ENCODE measurements around the gene FBXO31. TPM values are rescaled to one million over a fixed set of nuclear protein-coding genes. Genes with fewer than 3 reads are reported as not detected.

Gene FBXO31
- total and polyA plus RNA-seq, 2 of the 13 experiments (the other 11 are each of a cell fraction or from before 2014, with no cell fraction given), result 92.4 to 101 TPM

DNA sequence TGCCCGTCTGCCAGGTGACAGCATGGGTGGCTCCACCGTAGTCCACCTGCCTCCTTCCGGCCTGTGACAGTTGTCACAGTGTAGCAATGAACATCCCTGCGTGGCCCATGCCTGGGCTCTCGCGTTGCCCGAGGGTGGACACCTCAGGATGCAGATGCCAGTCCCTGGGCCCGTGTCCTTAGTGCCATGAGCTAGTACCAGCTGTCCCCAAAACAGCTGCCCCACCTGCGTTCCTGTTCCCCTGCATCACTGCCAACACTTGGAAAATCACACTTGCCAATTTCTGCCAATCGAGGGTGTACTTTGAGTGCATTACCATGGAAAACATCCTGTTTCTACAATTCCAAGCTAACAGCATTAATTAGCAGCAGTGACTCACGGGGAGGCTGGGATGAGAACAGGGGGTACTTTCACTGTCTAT is 57.4 kb downstream of the FBXO31 start:
- TF ChIP-seq NR2F2 (IDR thresholded peaks at IDR 0.05; ENCODE audit: borderline replicate concordance, low read depth), result no peak
- peak; percentile 30 for TF ChIP-seq RBM22 (optimal IDR thresholded peaks at IDR 0.05; ENCODE audit: low read length)
- 0 out of 2 replicates have a peak, but pooled peaks have one; percentile 36 for TF ChIP-seq AKAP8 (CRISPR knock-in tag; IDR thresholded peaks at IDR 0.05)
- peak; percentile 23 for TF ChIP-seq POLR2AphosphoS5 (IDR thresholded peaks at IDR 0.05; ENCODE audit: low read depth, low read length)
- no peak for TF ChIP-seq FOXM1 (CRISPR knock-in tag; IDR thresholded peaks at IDR 0.05)
- no peak for TF ChIP-seq ZNF790 (CRISPR knock-in tag; IDR thresholded peaks at IDR 0.05; ENCODE audit: borderline replicate concordance)
- no peak for TF ChIP-seq SIN3B (IDR thresholded peaks at IDR 0.05; ENCODE audit: low read length)
- peak; percentile 73; the same call in 1 of the 2 replicates for TF ChIP-seq ZC3H13 (CRISPR knock-in tag; IDR thresholded peaks at IDR 0.05)
- no peak for TF ChIP-seq ZNF3 (CRISPR knock-in tag; IDR thresholded peaks at IDR 0.05)
- Histone ChIP-seq H3K36me3 (replicated peaks in 1 of 2; ENCODE audit: control insufficient read depth in 1 of 2, insufficient read depth in 2 of 2, low read length in 2 of 2) (peaks cover 43 to 66% of the 10 kb centered on the region in 2 experiments), H3K27me3 (ENCODE audit: control insufficient read depth in 1 of 2, insufficient read depth in 2 of 2, low read length in 2 of 2) (no peaks in the 10 kb centered on the region), H4K20me1 (ENCODE audit: insufficient read depth, low read length) (peaks cover 72% of the 10 kb centered on the region), H2AFZ (ENCODE audit: low read length) (no peak overlapping the region), H3K9me3 (ENCODE audit: low read length) (no peaks in the 10 kb centered on the region), H3K4me1 (ENCODE audit: insufficient read depth, low read length) (no peaks in the 10 kb centered on the region), H3K4me3 (replicated peaks in 1 of 3; ENCODE audit: insufficient read depth in 1 of 3, low read depth in 2 of 3, low read length in 3 of 3) (no peak overlapping the region), H3K9ac (ENCODE audit: insufficient read depth, low read depth, low read length) (no peak overlapping the region), H3K79me2 (ENCODE audit: insufficient read depth, low read length) (peaks cover 11% of the 10 kb centered on the region), H3K27ac (ENCODE audit: extremely low read length, insufficient read depth, low read length) (no peak overlapping the region), H3K4me2 (ENCODE audit: low read depth, low read length) (no peak overlapping the region)
- ATAC-seq (no peak), FAIRE-seq (no peak), DNase-seq (ENCODE audit: low spot score) (no peak)
- WGBS (ENCODE audit: low lambda C conversion rate), result 93% methylated on average over 10 of the region's 11 CpGs
- in situ Hi-C loops (cut with HindIII; ENCODE audit: extremely low pct_ligation_motif_present, low pct_unique_long_range_greater_than_20kb) (no loop called here), intact Hi-C loops (cut with micrococcal nuclease; ENCODE audit: unreplicated experiment) (no loop called here)
- CTCF ChIA-PET (ENCODE audit: low intra/inter-chr PET ratio, low total read pairs), result no interaction called here
- POLR2A ChIA-PET, result interaction anchor here (1.0 to 2.5 kb wide), 2 partner anchors 9 to 58 kb away, joined by 5 to 13 read pairs; partner anchors contain the start of genes C16orf95 and FBXO31
- no TSS peak for BruUV-seq (replicated peaks)

DNA sequence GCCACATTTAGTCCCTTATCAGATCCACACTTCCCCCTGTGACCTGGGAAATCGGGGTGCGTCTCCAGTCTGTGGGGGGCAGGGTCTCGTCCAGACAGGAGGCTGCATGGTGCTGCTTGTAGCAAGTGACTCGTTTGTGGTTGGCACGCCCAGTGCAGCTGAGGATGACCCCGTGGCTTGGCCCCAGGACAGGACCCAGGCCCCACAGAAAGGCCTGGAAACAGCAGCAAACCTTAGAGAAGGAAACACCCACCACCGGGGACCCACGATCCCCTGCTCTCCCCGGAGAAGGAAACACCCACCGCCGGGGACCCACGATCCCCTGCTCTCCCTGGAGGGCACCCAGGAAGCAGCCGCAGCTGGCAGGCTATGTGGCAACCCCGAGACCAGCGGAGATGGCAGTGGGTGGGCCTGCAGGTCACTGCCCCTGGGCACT is 58.1 kb downstream of the FBXO31 start:
- Histone ChIP-seq H3K4me1 (ENCODE audit: insufficient read depth, low read length) (no peaks in the 10 kb centered on the region), H3K27ac (ENCODE audit: extremely low read length, insufficient read depth, low read length) (no peak overlapping the region), H4K20me1 (ENCODE audit: insufficient read depth, low read length) (peaks cover 65% of the 10 kb centered on the region), H2AFZ (ENCODE audit: low read length) (no peak overlapping the region), H3K4me2 (ENCODE audit: low read depth, low read length) (no peak overlapping the region), H3K9ac (ENCODE audit: insufficient read depth, low read depth, low read length) (no peak overlapping the region), H3K27me3 (ENCODE audit: control insufficient read depth in 1 of 2, insufficient read depth in 2 of 2, low read length in 2 of 2) (no peaks in the 10 kb centered on the region), H3K36me3 (replicated peaks in 1 of 2; ENCODE audit: control insufficient read depth in 1 of 2, insufficient read depth in 2 of 2, low read length in 2 of 2) (peaks cover 37 to 59% of the 10 kb centered on the region in 2 experiments), H3K79me2 (ENCODE audit: insufficient read depth, low read length) (peaks cover 11% of the 10 kb centered on the region), H3K9me3 (ENCODE audit: low read length) (no peaks in the 10 kb centered on the region), H3K4me3 (replicated peaks in 1 of 3; ENCODE audit: insufficient read depth in 1 of 3, low read depth in 2 of 3, low read length in 3 of 3) (no peak overlapping the region)
- ChIA-PET CTCF (ENCODE audit: low intra/inter-chr PET ratio, low total read pairs) (interaction anchor here (1.2 to 1.6 kb wide), 2 partner anchors 55 to 68 kb away, joined by 3 to 12 read pairs; no protein-coding TSS in a partner anchor), POLR2A (interaction anchor here (1.9 to 2.6 kb wide), 2 partner anchors 54 to 57 kb away, joined by 4 to 20 read pairs; partner anchors contain the start of gene FBXO31)
- in situ Hi-C loops (cut with HindIII; ENCODE audit: extremely low pct_ligation_motif_present, low pct_unique_long_range_greater_than_20kb) (no loop called here), intact Hi-C loops (cut with micrococcal nuclease; ENCODE audit: unreplicated experiment) (loop anchor here (2.0 kb wide), 1 partner anchor 57 kb away; the partner anchor contains the start of gene FBXO31)
- 75% methylated on average over 11 of the region's 15 CpGs for WGBS (ENCODE audit: low lambda C conversion rate)
- FAIRE-seq, result no peak
- no TSS peak for BruUV-seq (replicated peaks)
- DNase-seq (ENCODE audit: low spot score), result no peak
- no peak for ATAC-seq
- TF ChIP-seq ZNF34 (CRISPR knock-in tag; IDR thresholded peaks at IDR 0.05; ENCODE audit: borderline replicate concordance), result no peak
- peak; percentile 36; the same call in 1 of the 2 replicates for TF ChIP-seq ZNF607 (CRISPR knock-in tag; IDR thresholded peaks at IDR 0.05; ENCODE audit: borderline replicate concordance)
- no peak for TF ChIP-seq ZFP91 (CRISPR knock-in tag; IDR thresholded peaks at IDR 0.05; ENCODE audit: borderline replicate concordance)
- no peak for TF ChIP-seq BORCS8-MEF2B (CRISPR knock-in tag; IDR thresholded peaks at IDR 0.05)
- TF ChIP-seq, protein P1, sequence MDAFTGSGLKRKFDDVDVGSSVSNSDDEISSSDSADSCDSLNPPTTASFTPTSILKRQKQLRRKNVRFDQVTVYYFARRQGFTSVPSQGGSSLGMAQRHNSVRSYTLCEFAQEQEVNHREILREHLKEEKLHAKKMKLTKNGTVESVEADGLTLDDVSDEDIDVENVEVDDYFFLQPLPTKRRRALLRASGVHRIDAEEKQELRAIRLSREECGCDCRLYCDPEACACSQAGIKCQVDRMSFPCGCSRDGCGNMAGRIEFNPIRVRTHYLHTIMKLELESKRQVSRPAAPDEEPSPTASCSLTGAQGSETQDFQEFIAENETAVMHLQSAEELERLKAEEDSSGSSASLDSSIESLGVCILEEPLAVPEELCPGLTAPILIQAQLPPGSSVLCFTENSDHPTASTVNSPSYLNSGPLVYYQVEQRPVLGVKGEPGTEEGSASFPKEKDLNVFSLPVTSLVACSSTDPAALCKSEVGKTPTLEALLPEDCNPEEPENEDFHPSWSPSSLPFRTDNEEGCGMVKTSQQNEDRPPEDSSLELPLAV (CRISPR knock-in tag; conservative IDR thresholded peaks at IDR 0.05; ENCODE audit: low read depth), result no peak

Data from HepG2 (cell line).